GM12864 (cell line): ENCODE measurements around the gene SLC24A3.

Source experiments
- DNase-seq: peaks from one replicate; pipeline ENCODE4 v3.0.0-alpha.2; 2011; ENCODE audit warnings: low read depth
- H3K4me3 ChIP-seq: 2 replicates; pipeline ENCODE4 v1.5.1; 2011; ENCODE audit warnings: mild to moderate bottlenecking, low read depth, low read length, control low read depth
- TF ChIP-seq, protein P1 (sequence below): IDR thresholded peaks from 2 replicates; pipeline ENCODE4 v1.5.1; 2011; ENCODE audit warnings: low read depth, mild to moderate bottlenecking, moderate library complexity, low read length, control low read depth, inconsistent platforms; ENCODE audit errors: missing control alignments

SLC24A3 gene

DNA sequence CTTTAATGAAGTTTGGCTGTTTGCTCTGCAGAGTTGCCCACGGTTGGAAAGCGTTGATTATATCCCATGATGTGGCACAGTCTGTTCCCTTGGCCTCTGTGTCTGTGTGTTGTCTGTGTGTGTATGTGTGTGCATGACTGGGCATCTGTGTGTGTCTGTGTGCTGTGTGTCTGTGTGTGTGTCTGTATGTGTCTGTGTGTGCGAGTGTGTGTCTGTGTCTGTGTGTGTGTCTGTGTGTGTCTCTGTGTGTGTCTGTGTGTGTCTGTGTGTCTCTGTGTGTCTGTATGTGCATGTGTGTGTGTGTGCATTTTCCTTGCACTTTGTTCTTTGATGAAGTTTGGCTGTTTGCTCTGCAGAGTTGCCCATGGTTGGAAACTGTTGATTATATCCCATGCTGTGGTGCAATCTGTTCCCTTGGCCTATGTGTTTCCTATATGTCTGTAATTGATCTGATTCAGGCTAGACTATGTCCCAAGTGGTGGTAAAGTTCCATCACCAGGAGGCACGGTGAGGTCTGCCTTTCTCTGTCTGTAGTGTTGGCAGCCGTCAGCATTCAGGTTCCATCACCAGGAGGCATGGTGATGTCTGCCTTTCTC lies 467.6 kb downstream of the SLC24A3 start:
- DNase-seq = no peak
- TF ChIP-seq, protein P1, sequence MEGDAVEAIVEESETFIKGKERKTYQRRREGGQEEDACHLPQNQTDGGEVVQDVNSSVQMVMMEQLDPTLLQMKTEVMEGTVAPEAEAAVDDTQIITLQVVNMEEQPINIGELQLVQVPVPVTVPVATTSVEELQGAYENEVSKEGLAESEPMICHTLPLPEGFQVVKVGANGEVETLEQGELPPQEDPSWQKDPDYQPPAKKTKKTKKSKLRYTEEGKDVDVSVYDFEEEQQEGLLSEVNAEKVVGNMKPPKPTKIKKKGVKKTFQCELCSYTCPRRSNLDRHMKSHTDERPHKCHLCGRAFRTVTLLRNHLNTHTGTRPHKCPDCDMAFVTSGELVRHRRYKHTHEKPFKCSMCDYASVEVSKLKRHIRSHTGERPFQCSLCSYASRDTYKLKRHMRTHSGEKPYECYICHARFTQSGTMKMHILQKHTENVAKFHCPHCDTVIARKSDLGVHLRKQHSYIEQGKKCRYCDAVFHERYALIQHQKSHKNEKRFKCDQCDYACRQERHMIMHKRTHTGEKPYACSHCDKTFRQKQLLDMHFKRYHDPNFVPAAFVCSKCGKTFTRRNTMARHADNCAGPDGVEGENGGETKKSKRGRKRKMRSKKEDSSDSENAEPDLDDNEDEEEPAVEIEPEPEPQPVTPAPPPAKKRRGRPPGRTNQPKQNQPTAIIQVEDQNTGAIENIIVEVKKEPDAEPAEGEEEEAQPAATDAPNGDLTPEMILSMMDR = no peak
- no peak overlapping the region for H3K4me3 ChIP-seq

DNA sequence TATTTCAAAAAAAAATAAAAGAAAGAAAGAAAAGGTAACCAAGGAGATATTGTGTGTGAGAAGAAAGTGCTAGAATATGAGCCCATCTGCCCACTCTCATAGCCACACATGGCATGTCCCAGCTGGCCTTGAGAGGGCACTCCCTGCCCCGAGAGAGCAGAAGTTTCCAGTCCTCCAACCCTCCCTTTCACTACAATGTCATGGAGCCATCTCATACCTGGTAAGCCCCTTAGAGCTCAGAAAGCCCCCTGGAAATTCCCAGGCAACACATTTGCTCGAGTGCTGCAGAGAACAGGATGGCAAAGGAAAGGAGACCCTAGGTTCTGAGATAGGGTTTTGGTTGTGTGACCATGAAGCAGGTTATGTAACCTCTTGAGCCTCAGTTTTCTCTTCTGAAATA lies 469.8 kb downstream of the SLC24A3 start:
- TF ChIP-seq, protein P1 = no peak
- no peak overlapping the region for H3K4me3 ChIP-seq
- no peak for DNase-seq

DNA sequence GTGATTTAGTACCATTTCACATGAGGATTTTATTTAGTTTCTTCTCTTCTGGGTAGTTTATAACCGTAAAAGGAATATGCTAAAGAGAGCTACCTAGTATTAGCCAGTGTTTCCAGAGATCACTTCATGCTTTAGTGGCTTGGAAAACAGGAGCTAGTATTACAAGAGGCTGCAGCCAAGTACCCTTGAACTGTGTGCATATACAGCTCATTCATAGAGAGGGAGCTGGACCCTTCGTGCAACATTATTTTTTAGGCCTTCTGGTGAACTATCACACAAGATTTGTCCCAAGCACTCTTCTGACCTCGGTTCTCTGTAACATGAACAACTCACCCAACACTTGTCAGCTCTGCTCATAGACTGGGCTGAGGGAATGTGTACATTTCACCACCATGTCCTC lies 470.7 kb downstream of the SLC24A3 start:
- no peak for DNase-seq
- TF ChIP-seq, protein P1 = no peak
- H3K4me3 ChIP-seq = no peak overlapping the region

DNA sequence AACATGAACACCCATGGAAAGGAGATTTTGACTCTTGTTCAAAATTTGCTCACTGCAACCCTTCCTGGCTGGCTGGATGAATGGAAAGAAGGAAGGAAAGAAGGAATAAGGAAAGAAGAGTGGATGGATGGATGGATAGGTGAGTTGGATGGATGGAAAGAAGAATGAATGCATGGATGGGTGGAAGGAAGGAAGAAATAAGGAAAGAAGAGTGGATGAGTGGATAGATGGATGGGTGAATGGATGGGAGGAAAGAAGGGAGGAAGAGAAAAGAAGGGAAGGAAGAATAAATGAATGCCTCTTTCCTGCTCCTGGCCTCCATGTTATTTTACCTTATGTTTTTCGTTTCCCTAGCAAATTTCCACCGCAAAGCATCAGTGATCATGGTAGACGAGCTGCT lies 471.4 kb downstream of the SLC24A3 start:
- H3K4me3 ChIP-seq = no peak overlapping the region
- TF ChIP-seq, protein P1 = no peak
- no peak for DNase-seq

DNA sequence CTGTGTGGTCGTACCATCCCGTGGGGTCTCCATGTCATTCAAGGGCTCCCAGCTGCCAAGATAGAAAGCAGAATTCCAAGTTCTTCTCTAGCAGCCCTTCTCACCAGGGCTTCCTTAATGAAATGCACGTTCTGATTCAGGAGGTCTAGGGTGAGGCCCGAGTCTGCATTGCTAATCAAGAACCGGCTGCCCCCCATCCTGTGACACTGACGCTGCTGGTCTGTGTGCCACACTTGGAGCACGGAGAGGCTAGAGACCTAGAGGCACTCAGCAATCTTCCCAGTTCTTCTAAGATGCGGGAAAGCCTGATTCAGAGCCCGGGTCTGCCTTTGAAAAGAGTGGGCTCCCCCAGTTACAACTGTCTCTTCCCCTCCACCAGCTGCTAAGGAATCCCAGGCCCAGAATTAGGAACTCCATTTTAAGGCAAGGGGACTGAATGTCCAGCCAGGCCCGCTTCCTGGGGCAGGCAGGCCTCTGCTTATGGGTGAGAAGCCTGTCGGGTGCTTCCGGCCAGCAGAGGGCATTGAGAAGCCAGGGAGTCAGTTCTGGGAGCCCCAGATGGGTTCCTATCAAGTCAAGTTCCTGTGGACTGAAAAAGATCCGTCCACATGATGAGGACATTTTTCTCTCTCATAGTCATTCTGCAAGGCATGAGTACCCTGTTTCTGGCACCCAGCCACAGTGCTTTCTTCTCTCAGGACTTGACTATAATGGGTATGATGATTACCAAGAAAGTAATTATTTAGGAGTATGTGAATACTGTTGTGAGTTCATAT lies 475.8 kb downstream of the SLC24A3 start:
- TF ChIP-seq, protein P1 = peak; percentile 9
- no peak for DNase-seq
- H3K4me3 ChIP-seq = no peak overlapping the region

DNA sequence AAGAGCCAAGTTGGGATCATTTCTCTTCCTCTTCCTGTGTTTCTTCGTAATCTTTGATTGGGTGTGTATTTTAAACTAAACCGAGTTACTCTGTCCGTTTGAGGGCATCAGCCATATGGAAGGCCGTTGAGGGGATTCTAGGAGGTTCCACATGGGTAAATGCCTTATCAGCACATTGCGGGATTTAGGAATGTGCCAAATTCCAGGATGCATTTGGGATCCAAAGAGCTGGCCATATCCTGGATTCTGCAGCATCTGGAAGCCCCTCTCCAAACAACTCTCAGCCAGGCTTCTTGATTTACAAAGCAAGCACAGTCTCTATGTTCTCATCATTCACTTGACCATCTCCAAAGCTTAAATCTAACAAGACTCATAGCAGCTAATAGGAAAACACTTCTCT lies 478.0 kb downstream of the SLC24A3 start:
- TF ChIP-seq, protein P1 = no peak
- no peak for DNase-seq
- no peak overlapping the region for H3K4me3 ChIP-seq

DNA sequence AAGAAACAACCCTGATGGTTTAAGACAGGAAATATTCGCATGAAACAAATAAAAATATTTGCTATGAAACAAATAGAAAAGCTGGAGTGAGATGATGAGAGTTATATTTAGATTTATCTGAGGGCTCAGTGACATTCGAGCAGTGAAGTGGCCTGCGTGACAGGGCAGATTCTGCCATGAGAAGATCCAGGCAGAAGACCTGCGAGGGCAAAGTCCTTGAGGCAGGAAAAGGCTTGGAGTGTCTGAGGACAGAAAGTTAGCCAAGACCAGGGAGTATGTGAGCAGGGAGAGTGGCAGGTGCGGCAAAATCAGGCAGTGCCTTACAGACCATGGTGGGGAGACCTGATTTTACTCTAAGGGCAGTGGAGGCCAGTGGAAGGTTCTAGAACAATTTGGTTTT lies 478.7 kb downstream of the SLC24A3 start:
- no peak for DNase-seq
- no peak overlapping the region for H3K4me3 ChIP-seq
- TF ChIP-seq, protein P1 = no peak
